BLaER1 (cell line): ENCODE measurements around the gene OR1J4.

Experiments
- H3K27ac ChIP-seq: shearing (Covaris generic); formaldehyde crosslinking; 2 replicates; pipeline ENCODE4 v1.8.1; 2022
- H3K27me3 ChIP-seq: shearing (Covaris generic); formaldehyde crosslinking; 2 replicates; pipeline ENCODE4 v1.8.1; 2022
- H3K36me3 ChIP-seq: shearing (Covaris generic); formaldehyde crosslinking; 2 replicates; pipeline ENCODE4 v1.8.1; 2022
- H3K4me1 ChIP-seq: shearing (Covaris generic); formaldehyde crosslinking; 2 replicates; pipeline ENCODE4 v1.8.1; 2022
- H3K4me2 ChIP-seq: shearing (Covaris generic); formaldehyde crosslinking; 2 replicates; pipeline ENCODE4 v1.8.1; 2022
- H3K4me3 ChIP-seq: shearing (Covaris generic); formaldehyde crosslinking; 2 replicates; pipeline ENCODE4 v1.8.1; 2022
- H3K9ac ChIP-seq: shearing (Covaris generic); formaldehyde crosslinking; 2 replicates; pipeline ENCODE4 v1.8.1; 2022
- H3K9me3 ChIP-seq: shearing (Covaris generic); formaldehyde crosslinking; 2 replicates; pipeline ENCODE4 v1.8.1; 2022
- H4K20me1 ChIP-seq: shearing (Covaris generic); formaldehyde crosslinking; 2 replicates; pipeline ENCODE4 v1.8.1; 2022
- Cebpa-rat ChIP-seq: shearing (Covaris generic); IDR thresholded peaks from 2 replicates; pipeline ENCODE4 v1.8.1; 2022

Gene OR1J4

DNA sequence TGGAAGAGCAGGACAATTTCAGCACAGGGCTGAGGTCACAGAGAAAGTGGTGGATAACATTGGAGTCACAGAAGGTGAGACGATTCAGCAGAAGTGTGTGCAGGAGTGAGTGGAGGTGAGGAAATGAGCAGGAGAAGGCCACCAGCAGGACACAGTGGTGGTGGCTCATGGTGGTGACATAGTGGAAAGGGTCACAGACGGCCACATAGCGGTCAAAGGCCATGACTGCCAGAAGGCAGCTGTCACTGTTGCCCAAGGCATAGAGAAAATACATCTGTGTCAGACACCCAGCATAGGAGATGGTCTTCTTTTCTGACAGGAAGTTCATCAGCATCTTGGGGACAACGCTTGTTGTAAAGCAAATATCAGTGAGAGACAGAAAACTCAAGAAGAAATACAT, 49.0 kb downstream of the OR1J4 start:
- no peak overlapping the region for H3K4me3 ChIP-seq
- no peak overlapping the region for H3K27ac ChIP-seq
- no peak overlapping the region for H3K4me2 ChIP-seq
- H3K4me1 ChIP-seq: no peaks in the 10 kb centered on the region
- H3K9ac ChIP-seq: no peak overlapping the region
- TF ChIP-seq Cebpa-rat: no peak
- H3K36me3 ChIP-seq: no peaks in the 10 kb centered on the region
- 0 out of 2 replicates have a peak, but pooled peaks cover 4% of the 10 kb centered on the region for H3K9me3 ChIP-seq
- no peaks in the 10 kb centered on the region for H3K27me3 ChIP-seq
- no peaks in the 10 kb centered on the region for H4K20me1 ChIP-seq
